ENCODE results near the gene CADPS2.

- TF ChIP-seq POLR2A (IDR thresholded peaks at IDR 0.05) (no peak), CTCF (IDR thresholded peaks at IDR 0.05) (no peak)
Observed at GRCh38 chr7:122706836-122707235, 179.4 kb downstream of the CADPS2 start.

Measured in right lobe of liver (tissue), 4 donors.